ACC112 (cell line): Measurements from ENCODE around the gene KPNA4.
"Not testable (repeated sequence)": the region's sequence is repeated elsewhere in the genome, so short reads cannot be mapped to it uniquely, and the experiment has no call there.

Experiments
- H2AFZ ChIP-seq: fragments of 200-600 bp; sonication (generic); one replicate; pipeline ENCODE4 v1.6.0; 2017; ENCODE audit warnings: antibody characterized with exemption, low read length; ENCODE audit not compliant: unreplicated experiment
- H3K27ac ChIP-seq: fragments of 200-600 bp; sonication (generic); 2 replicates; pipeline ENCODE4 v1.5.1; 2014; ENCODE audit warnings: low read depth, mild to moderate bottlenecking, antibody characterized with exemption, low read length, moderate library complexity
- H3K27me3 ChIP-seq: fragments of 200-600 bp; sonication (generic); 2 replicates; pipeline ENCODE4 v1.6.1; 2014; ENCODE audit warnings: mild to moderate bottlenecking, antibody characterized with exemption, low read length, moderate library complexity, mixed read lengths; ENCODE audit not compliant: insufficient read depth
- H3K36me3 ChIP-seq: fragments of 200-600 bp; sonication (generic); 2 replicates; pipeline ENCODE4 v1.6.1; 2016; ENCODE audit warnings: mild to moderate bottlenecking, antibody characterized with exemption, low read length, moderate library complexity, mixed read lengths; ENCODE audit not compliant: insufficient read depth
- H3K4me1 ChIP-seq: fragments of 200-600 bp; sonication (generic); one replicate; pipeline ENCODE4 v1.6.1; 2016; ENCODE audit warnings: low read length, mixed read lengths; ENCODE audit not compliant: insufficient read depth, unreplicated experiment, control insufficient read depth
- H3K4me3 ChIP-seq: fragments of 200-600 bp; sonication (generic); 2 replicates; pipeline ENCODE4 v1.5.1; 2014; ENCODE audit warnings: mild to moderate bottlenecking, low read depth, low read length
- H3K79me2 ChIP-seq: fragments of 200-600 bp; sonication (generic); one replicate; pipeline ENCODE4 v1.6.0; 2016; ENCODE audit warnings: low read length; ENCODE audit not compliant: control insufficient read depth, unreplicated experiment, insufficient read depth

The KPNA4 gene

DNA sequence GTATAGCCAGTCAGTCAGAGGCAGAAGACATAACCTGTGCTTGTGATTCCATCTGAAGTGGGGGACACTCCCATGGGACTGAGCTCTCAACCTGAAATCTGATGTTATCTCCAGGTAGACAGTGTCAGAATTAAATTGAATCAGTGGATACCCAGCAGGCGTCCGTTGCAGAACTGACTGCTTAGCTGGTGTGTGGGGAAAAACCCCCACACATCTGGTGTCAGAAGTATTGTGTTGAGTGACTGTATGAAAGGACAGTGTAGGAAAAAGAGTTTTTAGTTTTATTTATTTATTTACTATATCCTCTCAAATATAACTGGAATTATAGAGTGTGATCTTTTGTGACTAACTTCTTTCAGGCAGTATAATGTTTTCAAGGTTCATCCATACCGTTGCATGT, 10.4 kb downstream of the KPNA4 start:
- Histone ChIP-seq H3K79me2 (peaks cover 99% of the 10 kb centered on the region), H3K27me3 (no peaks in the 10 kb centered on the region), H3K4me1 (no peaks in the 10 kb centered on the region)

DNA sequence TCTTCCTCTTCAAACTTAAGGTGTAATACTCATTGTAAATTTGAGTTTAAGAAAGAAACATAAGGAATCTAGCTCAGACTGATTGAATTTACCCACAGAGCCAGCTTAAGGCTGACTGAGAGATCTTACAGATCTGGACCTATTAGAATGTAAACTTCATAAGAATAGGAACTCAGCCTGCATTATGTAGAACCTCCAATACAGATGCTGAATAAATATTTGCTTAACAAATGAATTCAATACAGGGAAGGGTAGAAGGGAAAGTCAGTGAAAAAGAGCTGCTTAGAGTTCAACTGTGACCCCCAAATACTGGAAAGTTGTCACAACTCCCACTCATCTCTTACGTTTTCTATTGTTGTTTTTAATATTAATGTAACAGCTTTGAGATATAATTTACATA, 11.5 kb downstream of the KPNA4 start:
- Histone ChIP-seq H3K36me3 (peaks cover 18% of the 10 kb centered on the region), H3K79me2 (peaks cover 99% of the 10 kb centered on the region), H2AFZ (no peak overlapping the region), H3K4me3 (no peak overlapping the region), H3K27me3 (no peaks in the 10 kb centered on the region), H3K4me1 (no peaks in the 10 kb centered on the region), H3K27ac (no peak overlapping the region)

More for the DNA sequence above, 10.4 kb downstream of the KPNA4 start:
- Histone ChIP-seq H2AFZ (no peak overlapping the region), H3K27ac (no peak overlapping the region), H3K4me3 (no peak overlapping the region), H3K36me3 (peaks cover 22% of the 10 kb centered on the region)

DNA sequence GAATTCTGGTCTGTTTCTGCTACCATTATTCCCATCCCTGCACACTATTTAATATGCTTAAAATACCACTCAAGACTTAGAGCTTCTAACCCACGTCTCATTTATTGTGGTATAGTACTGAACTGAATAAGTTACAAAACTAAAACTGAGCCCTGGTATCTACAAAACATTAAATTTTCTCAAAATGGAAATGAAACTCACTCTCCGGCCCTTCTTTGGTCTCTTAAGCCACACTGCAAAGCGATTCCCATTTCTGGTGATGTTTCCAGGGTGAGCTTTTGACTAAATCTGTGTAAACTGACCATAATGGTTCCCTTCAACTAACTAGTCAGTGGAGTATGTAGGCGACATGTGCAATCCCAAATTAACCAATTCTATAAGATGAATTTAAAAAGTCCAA, 18.6 kb downstream of the KPNA4 start:
- Histone ChIP-seq H3K36me3 (peaks cover 18% of the 10 kb centered on the region), H3K79me2 (peaks cover 97% of the 10 kb centered on the region), H3K27ac (no peak overlapping the region), H3K4me1 (peaks cover 27% of the 10 kb centered on the region), H3K4me3 (no peak overlapping the region), H3K27me3 (no peaks in the 10 kb centered on the region), H2AFZ (no peak overlapping the region)

DNA sequence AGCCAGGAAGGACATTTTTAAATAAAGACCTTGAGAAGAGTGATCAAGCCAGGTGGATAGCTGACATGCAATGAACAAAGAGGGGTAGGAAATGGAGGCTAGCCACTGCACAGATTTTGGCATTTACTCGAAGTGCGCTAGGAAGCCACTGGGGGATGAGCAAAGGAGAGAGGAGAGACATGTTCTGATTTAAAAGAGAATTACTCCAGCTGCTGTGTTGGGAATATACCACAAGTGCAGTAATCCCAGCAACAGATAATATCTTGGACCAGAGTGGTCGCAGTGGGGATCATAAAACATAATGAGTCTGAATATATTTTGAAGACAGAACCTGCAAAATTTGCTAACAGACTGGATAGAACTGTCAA, 19.9 kb downstream of the KPNA4 start:
- H3K4me3 ChIP-seq, result no peak overlapping the region
- H3K4me1 ChIP-seq, result peaks cover 35% of the 10 kb centered on the region
- no peak overlapping the region for H3K27ac ChIP-seq
- H3K79me2 ChIP-seq, result peaks cover 97% of the 10 kb centered on the region
- H2AFZ ChIP-seq, result no peak overlapping the region
- no peaks in the 10 kb centered on the region for H3K27me3 ChIP-seq
- peaks cover 6% of the 10 kb centered on the region for H3K36me3 ChIP-seq

DNA sequence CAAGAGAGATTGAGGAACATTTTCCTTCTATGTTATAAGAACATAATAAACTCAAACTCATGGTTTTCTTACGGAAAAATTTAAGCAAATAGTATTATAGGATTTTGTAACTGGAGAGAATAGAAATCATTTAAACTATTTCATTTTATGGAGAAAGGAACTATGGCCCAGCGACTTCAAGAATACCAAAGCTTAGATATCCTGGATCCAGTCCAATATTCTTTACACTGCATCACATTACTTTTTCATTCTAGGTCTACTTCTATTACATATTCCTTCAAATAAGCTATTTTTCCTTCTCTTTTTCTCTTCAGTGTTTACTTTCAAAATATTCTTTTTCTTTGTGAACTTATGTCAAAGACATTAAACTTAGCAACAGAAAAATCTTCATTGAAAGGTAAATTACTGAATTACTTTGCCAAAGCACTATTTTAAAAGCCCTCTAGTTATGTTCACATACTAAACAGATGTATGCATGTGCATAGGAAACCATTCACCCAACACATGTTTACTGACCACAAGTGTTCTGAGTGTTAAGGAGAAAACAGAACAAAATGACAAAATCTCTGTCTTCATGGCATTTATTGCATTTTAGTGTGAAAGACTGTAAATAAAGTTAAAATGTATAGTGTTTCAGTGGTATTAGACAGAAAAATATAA, 20.4 kb downstream of the KPNA4 start:
- no peak overlapping the region for H3K27ac ChIP-seq
- H3K27me3 ChIP-seq, result no peaks in the 10 kb centered on the region

DNA sequence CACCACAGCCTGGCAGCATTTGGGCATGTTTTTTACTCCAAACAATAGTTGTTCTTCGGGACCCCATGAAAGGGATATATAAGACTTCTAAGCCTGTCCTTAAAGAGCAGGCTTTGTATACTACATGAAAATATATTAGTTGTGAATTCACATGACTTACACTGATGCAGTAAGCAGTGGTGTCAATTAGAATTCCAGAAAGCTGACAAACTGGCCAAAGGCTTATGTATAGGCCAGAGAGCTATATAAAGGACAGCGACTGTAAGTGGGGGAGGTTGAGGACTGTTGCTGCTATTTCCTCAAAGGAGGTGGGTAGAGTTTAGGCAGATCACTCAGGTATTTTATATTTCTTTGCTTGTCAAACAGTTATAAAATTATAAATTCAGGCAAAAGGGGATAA, 24.8 kb downstream of the KPNA4 start:
- peaks cover 91% of the 10 kb centered on the region for H3K79me2 ChIP-seq
- no peaks in the 10 kb centered on the region for H3K36me3 ChIP-seq
- H3K27me3 ChIP-seq, result no peaks in the 10 kb centered on the region
- peaks cover 32% of the 10 kb centered on the region for H3K4me1 ChIP-seq
- H3K27ac ChIP-seq, result no peak overlapping the region
- H3K4me3 ChIP-seq, result no peak overlapping the region
- H2AFZ ChIP-seq, result no peak overlapping the region

More for the DNA sequence above, 20.4 kb downstream of the KPNA4 start:
- Histone ChIP-seq H3K36me3 (0 out of 2 replicates have a peak, but pooled peaks cover 2% of the 10 kb centered on the region), H3K4me3 (no peak overlapping the region), H2AFZ (no peak overlapping the region), H3K79me2 (peaks cover 97% of the 10 kb centered on the region), H3K4me1 (peaks cover 39% of the 10 kb centered on the region)

DNA sequence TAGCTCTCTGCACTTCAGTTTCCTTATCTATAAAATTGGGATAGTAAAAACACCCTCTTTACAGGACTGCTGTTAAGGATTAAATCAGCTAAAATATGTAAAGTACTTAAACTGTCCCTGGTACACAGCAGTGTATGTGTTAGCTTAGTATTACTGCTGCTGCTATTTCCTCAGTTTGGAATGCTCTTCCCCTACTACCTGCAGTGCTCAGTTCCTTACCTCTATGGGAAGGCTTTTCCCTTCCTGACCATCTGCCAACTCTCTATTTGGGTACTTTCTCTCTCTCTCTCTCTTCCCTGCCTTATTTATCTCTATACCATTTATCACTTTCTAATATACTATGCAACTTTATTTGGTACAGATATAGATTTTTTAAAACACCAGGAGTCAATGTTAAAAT, 26.5 kb downstream of the KPNA4 start:
- Histone ChIP-seq H2AFZ (no peak overlapping the region), H3K4me1 (peaks cover 20% of the 10 kb centered on the region), H3K79me2 (peaks cover 75% of the 10 kb centered on the region), H3K4me3 (no peak overlapping the region), H3K27ac (no peak overlapping the region), H3K36me3 (peaks cover 10% of the 10 kb centered on the region; the same call in 1 of the 2 replicates), H3K27me3 (no peaks in the 10 kb centered on the region)

DNA sequence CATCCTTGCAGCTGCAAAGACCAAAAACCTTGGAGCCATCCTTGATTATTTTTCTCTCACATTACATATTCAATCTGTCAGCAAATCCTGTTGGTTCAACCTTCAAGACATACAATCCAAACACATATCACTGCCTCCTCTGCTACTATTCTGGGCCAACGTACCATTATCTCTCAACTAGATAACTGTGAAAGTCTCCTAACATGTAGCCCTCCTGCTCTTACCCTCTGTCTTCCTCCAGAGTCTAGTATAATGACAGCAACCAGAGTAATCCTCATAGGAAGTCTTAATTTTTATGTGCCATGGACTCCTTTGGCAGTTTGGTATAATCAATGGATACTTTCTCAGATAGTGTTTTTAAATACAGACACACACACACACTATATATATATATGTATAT, 27.6 kb downstream of the KPNA4 start:
- no peak overlapping the region for H3K27ac ChIP-seq
- H3K4me1 ChIP-seq, result peaks cover 20% of the 10 kb centered on the region
- H3K36me3 ChIP-seq, result peaks cover 13% of the 10 kb centered on the region; the same call in 1 of the 2 replicates
- no peak overlapping the region for H3K4me3 ChIP-seq
- H3K27me3 ChIP-seq, result no peaks in the 10 kb centered on the region
- no peak overlapping the region for H2AFZ ChIP-seq
- H3K79me2 ChIP-seq, result peaks cover 63% of the 10 kb centered on the region

DNA sequence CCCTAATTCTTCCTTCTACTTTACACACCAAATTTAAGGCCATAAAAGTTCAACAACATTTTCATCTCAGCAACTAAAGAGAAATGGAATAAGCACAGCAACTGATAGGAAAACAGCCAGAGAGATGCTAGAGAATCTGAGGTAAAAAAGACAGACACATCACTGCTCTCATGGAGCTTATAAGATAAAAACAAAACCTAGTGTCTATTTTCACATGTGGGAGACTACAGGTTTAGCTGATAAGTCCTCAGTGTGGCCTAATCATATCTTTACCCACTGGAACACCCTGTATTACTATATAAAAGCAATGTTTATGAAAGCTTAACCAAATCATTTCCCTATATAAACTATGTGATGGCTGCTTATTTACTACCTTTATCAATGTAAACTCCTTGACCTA, 33.0 kb downstream of the KPNA4 start:
- no peaks in the 10 kb centered on the region for H3K27me3 ChIP-seq
- H3K27ac ChIP-seq, result no peak overlapping the region
- no peaks in the 10 kb centered on the region for H3K4me1 ChIP-seq
- no peak overlapping the region for H2AFZ ChIP-seq
- H3K36me3 ChIP-seq, result peaks cover 24% of the 10 kb centered on the region
- H3K79me2 ChIP-seq, result peaks cover 13% of the 10 kb centered on the region
- H3K4me3 ChIP-seq, result no peak overlapping the region

DNA sequence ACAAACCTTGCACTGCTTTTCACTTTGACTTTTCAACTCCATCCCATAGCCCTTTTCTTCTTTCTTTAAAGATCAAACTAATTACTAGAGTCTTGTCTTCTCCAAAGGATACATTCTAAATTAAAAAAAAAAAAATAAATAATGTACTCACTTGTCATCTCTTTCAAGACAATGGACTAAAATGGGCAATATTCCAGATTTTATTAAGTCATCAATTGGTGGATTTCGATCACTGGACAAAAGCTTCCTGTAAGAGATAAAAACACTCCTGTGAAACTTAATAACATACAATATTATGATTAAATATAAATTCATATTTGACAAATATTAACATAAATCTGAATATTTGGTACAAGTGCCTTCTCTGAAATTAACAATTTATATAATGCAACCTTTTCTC, 34.1 kb downstream of the KPNA4 start:
- H3K27ac ChIP-seq, result no peak overlapping the region
- H3K36me3 ChIP-seq, result peaks cover 33% of the 10 kb centered on the region
- peaks cover 8% of the 10 kb centered on the region for H3K79me2 ChIP-seq
- no peaks in the 10 kb centered on the region for H3K4me1 ChIP-seq
- H2AFZ ChIP-seq, result no peak overlapping the region
- no peak overlapping the region for H3K4me3 ChIP-seq
- H3K27me3 ChIP-seq, result no peaks in the 10 kb centered on the region

DNA sequence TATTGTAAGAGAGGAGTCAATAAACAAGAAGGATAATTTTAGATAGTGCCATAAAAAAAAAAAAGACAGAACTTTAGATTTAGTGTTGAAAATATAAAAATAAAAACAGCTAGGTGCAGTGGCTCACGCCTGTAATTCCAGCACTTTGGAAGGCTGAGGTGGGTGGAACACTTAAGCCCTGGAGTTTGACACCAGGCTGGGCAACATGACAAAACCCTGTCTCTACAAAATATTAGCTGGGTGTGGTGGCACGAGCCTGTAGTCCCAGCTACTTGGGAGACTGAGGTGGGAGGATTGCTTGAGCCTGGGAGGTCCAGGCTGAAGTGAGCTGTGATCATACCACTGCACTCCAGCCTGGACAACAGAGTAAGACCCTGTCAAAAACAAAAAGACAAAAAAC, 49.0 kb downstream of the KPNA4 start:
- not testable (repeated sequence) for H3K4me1 ChIP-seq, H2AFZ ChIP-seq, H3K4me3 ChIP-seq, H3K27me3 ChIP-seq, H3K27ac ChIP-seq, H3K79me2 ChIP-seq
- peaks cover 42% of the 10 kb centered on the region for H3K36me3 ChIP-seq
